Liver (tissue), 9 donors: ENCODE results near the gene ARF1. TPM values are rescaled to one million over a fixed set of nuclear protein-coding genes. Genes with fewer than 3 reads are reported as not detected.

ENCODE experiments used
- DNase-seq: peaks from one replicate; pipeline ENCODE4 v3.0.0-alpha.2; 2017; ENCODE audit warnings: low spot score
- H3K27ac ChIP-seq, 2 donors: one replicate each; pipeline ENCODE4 v1.7.0; 2013; ENCODE audit warnings: inconsistent platforms in 2 of 2, low read length in 2 of 2, control low read depth in 1 of 2, low read depth in 1 of 2, mild to moderate bottlenecking in 1 of 2
- H3K27me3 ChIP-seq, 4 donors: one replicate each; pipeline versions ENCODE4 v1.6.1 to v1.7.0; 2013; ENCODE audit warnings: low read length in 3 of 4, inconsistent platforms in 1 of 4, mild to moderate bottlenecking in 1 of 4, moderate library complexity in 1 of 4; ENCODE audit not compliant: control insufficient read depth in 4 of 4, insufficient read depth in 4 of 4
- H3K36me3 ChIP-seq, 4 donors: one replicate each; pipeline versions ENCODE4 v1.6.1 to v1.7.0; 2013; ENCODE audit warnings: low read length in 3 of 4, mild to moderate bottlenecking in 3 of 4, low read depth in 1 of 4, moderate library complexity in 1 of 4; ENCODE audit not compliant: control insufficient read depth in 4 of 4, insufficient read depth in 3 of 4
- H3K4me1 ChIP-seq, 4 donors: one replicate each; pipeline versions ENCODE4 v1.6.1 to v1.7.0; 2013; ENCODE audit warnings: low read length in 3 of 4, mild to moderate bottlenecking in 3 of 4, moderate library complexity in 1 of 4; ENCODE audit not compliant: control insufficient read depth in 4 of 4, insufficient read depth in 4 of 4
- H3K4me3 ChIP-seq, 3 donors: one replicate each; pipeline versions ENCODE4 v1.6.1 to v1.7.0; 2013; ENCODE audit warnings: low read length in 3 of 3, control low read depth in 1 of 3, low read depth in 1 of 3, mild to moderate bottlenecking in 1 of 3
- H3K9ac ChIP-seq, 2 donors: one replicate each; pipeline ENCODE4 v1.7.0; 2013; ENCODE audit warnings: low read length in 2 of 2, mild to moderate bottlenecking in 2 of 2, moderate library complexity in 2 of 2, control low read depth in 1 of 2, low read depth in 1 of 2
- H3K9me3 ChIP-seq, 4 donors: one replicate each; pipeline versions ENCODE4 v1.6.1 to v1.7.0; 2013; ENCODE audit warnings: low read length in 3 of 4; ENCODE audit not compliant: control insufficient read depth in 4 of 4
- EGR1 ChIP-seq, 2 donors: IDR thresholded peaks; 2 replicates each; pipeline ENCODE4 v1.6.1; 2016 to 2018; ENCODE audit warnings: antibody characterized with exemption in 2 of 2, low read depth in 2 of 2
- FOXA1 ChIP-seq: IDR thresholded peaks from 2 replicates; pipeline ENCODE4 v1.6.1; 2016; ENCODE audit warnings: antibody characterized with exemption
- FOXA2 ChIP-seq: IDR thresholded peaks from 2 replicates; pipeline ENCODE4 v1.6.1; 2016; ENCODE audit warnings: antibody characterized with exemption
- GABPA ChIP-seq, 2 donors: IDR thresholded peaks in 1 of 2; conservative IDR thresholded peaks in 1 of 2; 2 replicates each; pipeline ENCODE4 v1.6.1; 2016; ENCODE audit warnings: antibody characterized with exemption in 2 of 2, mild to moderate bottlenecking in 1 of 2, moderate library complexity in 1 of 2
- HNF4G ChIP-seq: IDR thresholded peaks from 2 replicates; pipeline ENCODE4 v1.6.1; 2016; ENCODE audit warnings: antibody characterized with exemption
- NR2F2 ChIP-seq: IDR thresholded peaks from 2 replicates; pipeline ENCODE4 v1.6.1; 2016; ENCODE audit warnings: antibody characterized with exemption
- RAD21 ChIP-seq, 2 donors: IDR thresholded peaks; 2 replicates each; pipeline ENCODE4 v1.6.1; 2016; ENCODE audit warnings: antibody characterized with exemption in 2 of 2, mild to moderate bottlenecking in 2 of 2
- RXRA ChIP-seq, 2 donors: IDR thresholded peaks; 2 replicates each; pipeline ENCODE4 v1.6.1; 2017 to 2018; ENCODE audit warnings: antibody characterized with exemption in 2 of 2, mild to moderate bottlenecking in 1 of 2
- TAF1 ChIP-seq: conservative IDR thresholded peaks from 2 replicates; pipeline ENCODE4 v1.6.1; 2016; ENCODE audit warnings: antibody characterized with exemption, mild to moderate bottlenecking
- YY1 ChIP-seq: IDR thresholded peaks from 2 replicates; pipeline ENCODE4 v1.6.1; 2016; ENCODE audit warnings: antibody characterized with exemption, mild to moderate bottlenecking
- WGBS: extraction: QIAGEN DNeasy Blood & Tissue Kit; methylation state at CpG from one replicate; pipeline ENCODE4 v1.1.7; 2013; 5-methylcytosine and 5-hydroxymethylcytosine counted together
- polyA plus RNA-seq, 2 donors: library from polyadenylated mRNA; stranded (reverse) in 1 of 2; unstranded in 1 of 2; fragments of 200-250 nt in 1 of 2; fragments of >200 nt in 1 of 2; fragmentation: Nextera tagmentation in 1 of 2; extraction: Ambion mirVana in 1 of 2; gene quantifications; one replicate each; pipeline versions ENCODE4 v1.2.1 to v1.2.3, GENCODE V29; 2013 to 2015
- total RNA-seq, 2 donors: library from RNA; depleted of rRNA; stranded (reverse); fragments of >200 nt; gene quantifications; one replicate each; pipeline ENCODE4 v1.2.3, GENCODE V29; 2014
- TF ChIP-seq, protein P1 (sequence below): fragments of 150-350 bp; IDR thresholded peaks from 2 replicates; pipeline ENCODE4 v1.5.1; 2017; ENCODE audit warnings: improper control_type of control experiment, low read depth, low read length; ENCODE audit not compliant: missing input control
- TF ChIP-seq, protein P2 (sequence below): IDR thresholded peaks from 2 replicates; pipeline ENCODE4 v1.6.1; 2016; ENCODE audit warnings: antibody characterized with exemption, mild to moderate bottlenecking
- TF ChIP-seq, protein P3 (sequence below): IDR thresholded peaks from 2 replicates; pipeline ENCODE4 v1.6.1; 2016; ENCODE audit warnings: antibody characterized with exemption
- donor health status: healthy.
- donor health status: healthy.
- donor health status: healthy.
- donor health status: healthy.
- donor health status: healthy.

ARF1 gene
- total and polyA plus RNA-seq, 4 donors = 151 to 282 (median 213) TPM

GRCh38 chr1:228046421-228047182 is 35.9 kb upstream of the ARF1 start (continued):
- TF ChIP-seq, protein P1, sequence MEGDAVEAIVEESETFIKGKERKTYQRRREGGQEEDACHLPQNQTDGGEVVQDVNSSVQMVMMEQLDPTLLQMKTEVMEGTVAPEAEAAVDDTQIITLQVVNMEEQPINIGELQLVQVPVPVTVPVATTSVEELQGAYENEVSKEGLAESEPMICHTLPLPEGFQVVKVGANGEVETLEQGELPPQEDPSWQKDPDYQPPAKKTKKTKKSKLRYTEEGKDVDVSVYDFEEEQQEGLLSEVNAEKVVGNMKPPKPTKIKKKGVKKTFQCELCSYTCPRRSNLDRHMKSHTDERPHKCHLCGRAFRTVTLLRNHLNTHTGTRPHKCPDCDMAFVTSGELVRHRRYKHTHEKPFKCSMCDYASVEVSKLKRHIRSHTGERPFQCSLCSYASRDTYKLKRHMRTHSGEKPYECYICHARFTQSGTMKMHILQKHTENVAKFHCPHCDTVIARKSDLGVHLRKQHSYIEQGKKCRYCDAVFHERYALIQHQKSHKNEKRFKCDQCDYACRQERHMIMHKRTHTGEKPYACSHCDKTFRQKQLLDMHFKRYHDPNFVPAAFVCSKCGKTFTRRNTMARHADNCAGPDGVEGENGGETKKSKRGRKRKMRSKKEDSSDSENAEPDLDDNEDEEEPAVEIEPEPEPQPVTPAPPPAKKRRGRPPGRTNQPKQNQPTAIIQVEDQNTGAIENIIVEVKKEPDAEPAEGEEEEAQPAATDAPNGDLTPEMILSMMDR = no peak
- no peak for TF ChIP-seq RAD21 (IDR thresholded peaks at IDR 0.05)

GRCh38 chr1:228047183-228047466 is 35.4 kb upstream of the ARF1 start:
- DNase-seq = no peak
- Histone ChIP-seq H3K27ac (no peak overlapping the region), H3K9me3 (no peaks in the 10 kb centered on the region), H3K4me1 (no peaks in the 10 kb centered on the region), H3K36me3 (no peaks in the 10 kb centered on the region), H3K9ac (no peak overlapping the region), H3K4me3 (no peak overlapping the region), H3K27me3 (no peaks in the 10 kb centered on the region)
- WGBS = 87% methylated on average over 7 of the region's 7 CpGs
- no peak for TF ChIP-seq FOXA1
- TF ChIP-seq TAF1 = no peak
- TF ChIP-seq HNF4G = no peak
- TF ChIP-seq, protein P1 = no peak
- TF ChIP-seq GABPA (IDR thresholded peaks at IDR 0.05 in 1 of 2, conservative IDR thresholded peaks at IDR 0.05 in 1 of 2) = no peak
- no peak for TF ChIP-seq NR2F2
- TF ChIP-seq FOXA2 = no peak
- TF ChIP-seq RAD21 (IDR thresholded peaks at IDR 0.05) = no peak
- TF ChIP-seq, protein P2, sequence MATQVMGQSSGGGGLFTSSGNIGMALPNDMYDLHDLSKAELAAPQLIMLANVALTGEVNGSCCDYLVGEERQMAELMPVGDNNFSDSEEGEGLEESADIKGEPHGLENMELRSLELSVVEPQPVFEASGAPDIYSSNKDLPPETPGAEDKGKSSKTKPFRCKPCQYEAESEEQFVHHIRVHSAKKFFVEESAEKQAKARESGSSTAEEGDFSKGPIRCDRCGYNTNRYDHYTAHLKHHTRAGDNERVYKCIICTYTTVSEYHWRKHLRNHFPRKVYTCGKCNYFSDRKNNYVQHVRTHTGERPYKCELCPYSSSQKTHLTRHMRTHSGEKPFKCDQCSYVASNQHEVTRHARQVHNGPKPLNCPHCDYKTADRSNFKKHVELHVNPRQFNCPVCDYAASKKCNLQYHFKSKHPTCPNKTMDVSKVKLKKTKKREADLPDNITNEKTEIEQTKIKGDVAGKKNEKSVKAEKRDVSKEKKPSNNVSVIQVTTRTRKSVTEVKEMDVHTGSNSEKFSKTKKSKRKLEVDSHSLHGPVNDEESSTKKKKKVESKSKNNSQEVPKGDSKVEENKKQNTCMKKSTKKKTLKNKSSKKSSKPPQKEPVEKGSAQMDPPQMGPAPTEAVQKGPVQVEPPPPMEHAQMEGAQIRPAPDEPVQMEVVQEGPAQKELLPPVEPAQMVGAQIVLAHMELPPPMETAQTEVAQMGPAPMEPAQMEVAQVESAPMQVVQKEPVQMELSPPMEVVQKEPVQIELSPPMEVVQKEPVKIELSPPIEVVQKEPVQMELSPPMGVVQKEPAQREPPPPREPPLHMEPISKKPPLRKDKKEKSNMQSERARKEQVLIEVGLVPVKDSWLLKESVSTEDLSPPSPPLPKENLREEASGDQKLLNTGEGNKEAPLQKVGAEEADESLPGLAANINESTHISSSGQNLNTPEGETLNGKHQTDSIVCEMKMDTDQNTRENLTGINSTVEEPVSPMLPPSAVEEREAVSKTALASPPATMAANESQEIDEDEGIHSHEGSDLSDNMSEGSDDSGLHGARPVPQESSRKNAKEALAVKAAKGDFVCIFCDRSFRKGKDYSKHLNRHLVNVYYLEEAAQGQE = no peak
- TF ChIP-seq EGR1 (IDR thresholded peaks at IDR 0.05; ENCODE audit: low read depth in 2 of 2) = no peak
- no peak for TF ChIP-seq YY1
- no peak for TF ChIP-seq RXRA (IDR thresholded peaks at IDR 0.05)
- TF ChIP-seq, protein P3, sequence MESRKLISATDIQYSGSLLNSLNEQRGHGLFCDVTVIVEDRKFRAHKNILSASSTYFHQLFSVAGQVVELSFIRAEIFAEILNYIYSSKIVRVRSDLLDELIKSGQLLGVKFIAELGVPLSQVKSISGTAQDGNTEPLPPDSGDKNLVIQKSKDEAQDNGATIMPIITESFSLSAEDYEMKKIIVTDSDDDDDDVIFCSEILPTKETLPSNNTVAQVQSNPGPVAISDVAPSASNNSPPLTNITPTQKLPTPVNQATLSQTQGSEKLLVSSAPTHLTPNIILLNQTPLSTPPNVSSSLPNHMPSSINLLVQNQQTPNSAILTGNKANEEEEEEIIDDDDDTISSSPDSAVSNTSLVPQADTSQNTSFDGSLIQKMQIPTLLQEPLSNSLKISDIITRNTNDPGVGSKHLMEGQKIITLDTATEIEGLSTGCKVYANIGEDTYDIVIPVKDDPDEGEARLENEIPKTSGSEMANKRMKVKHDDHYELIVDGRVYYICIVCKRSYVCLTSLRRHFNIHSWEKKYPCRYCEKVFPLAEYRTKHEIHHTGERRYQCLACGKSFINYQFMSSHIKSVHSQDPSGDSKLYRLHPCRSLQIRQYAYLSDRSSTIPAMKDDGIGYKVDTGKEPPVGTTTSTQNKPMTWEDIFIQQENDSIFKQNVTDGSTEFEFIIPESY = no peak
